GM18861 (cell line): ENCODE data around the gene MT1E.
"Not testable (repeated sequence)": the region's sequence is repeated elsewhere in the genome, so short reads cannot be mapped to it uniquely, and the experiment has no call there.

Experiments
- ATAC-seq: cut with Tn5 transposase; IDR thresholded peaks from one replicate; pipeline ENCODE4 v1.9.1; 2021; ENCODE audit not compliant: unreplicated experiment

The MT1E gene

DNA sequence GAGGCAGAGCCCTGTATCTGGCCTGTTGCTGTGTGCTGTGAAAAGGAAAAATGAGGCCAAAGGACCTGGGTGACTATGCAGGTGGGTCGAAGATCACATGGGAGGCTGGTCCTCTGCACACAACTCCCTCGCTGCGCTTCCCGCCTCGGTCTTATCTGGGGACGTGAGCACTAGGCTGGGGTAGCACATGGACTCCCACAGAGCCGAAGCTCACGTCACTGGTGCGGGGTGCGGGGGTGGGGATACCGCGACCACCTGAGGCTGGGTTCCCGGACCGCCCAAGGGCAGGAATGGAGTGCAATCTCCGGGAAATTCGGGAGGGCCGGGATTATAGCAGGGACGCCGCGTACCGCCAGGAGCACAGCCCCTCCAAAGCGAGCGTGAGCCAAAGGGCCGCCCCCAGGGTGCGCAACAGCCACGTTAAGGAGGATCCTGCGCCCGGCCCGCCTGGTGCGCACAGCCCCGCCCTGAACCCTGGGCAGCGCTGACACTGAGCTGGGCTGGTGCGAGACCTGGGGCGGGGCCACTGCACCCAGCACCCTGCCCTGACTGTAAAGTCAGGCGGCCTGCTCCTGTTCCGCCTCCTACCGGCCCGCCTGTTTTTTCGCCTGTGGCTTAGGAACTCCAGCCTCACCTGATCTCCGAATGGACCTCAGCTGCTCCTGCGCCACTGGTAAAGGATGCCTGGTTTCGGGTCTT, 17.6 kb downstream of the MT1E start:
- peak; percentile 63 for ATAC-seq

DNA sequence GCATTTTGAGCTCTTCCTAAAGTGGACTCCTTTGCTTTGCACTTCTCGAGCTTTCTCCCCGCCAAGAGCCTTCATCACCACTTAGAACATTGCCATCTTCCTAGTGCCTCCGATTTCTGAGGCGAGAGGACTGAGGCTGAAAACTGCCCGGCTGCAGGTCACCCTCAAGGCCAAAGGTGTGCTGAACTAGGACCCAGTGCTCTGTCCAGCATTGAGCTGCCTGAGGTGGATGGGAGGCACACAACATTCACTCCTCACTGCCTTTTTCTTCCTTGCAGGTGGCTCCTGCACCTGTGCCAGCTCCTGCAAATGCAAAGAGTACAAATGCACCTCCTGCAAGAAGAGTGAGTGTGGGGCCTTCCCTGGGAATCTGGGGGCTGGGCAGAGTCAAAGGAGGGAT, 18.3 kb downstream of the MT1E start:
- no peak for ATAC-seq

DNA sequence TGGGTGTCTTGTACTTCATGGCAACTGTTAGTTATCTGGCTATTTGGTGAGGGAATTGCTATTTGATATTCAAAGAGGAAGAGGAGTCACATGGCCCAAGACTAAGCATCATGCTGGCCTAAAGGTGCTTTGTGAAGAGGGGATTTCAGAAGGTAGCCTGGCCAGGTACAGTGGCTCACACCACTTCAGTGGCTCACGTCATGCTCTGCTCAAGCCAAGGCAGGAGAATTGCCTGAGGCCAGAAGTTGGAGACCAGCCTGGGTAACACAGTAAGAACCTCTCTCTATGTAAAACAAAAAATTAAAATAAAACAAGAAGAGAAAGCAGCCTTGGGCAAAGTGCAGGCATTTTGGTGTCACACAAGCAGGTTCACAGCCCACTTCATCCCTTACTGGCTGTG, 19.7 kb downstream of the MT1E start:
- ATAC-seq: no peak

- no peak for ATAC-seq
These were observed 20.3 kb downstream of the MT1E start for GRCh38 chr16:56645838-56646237.

DNA sequence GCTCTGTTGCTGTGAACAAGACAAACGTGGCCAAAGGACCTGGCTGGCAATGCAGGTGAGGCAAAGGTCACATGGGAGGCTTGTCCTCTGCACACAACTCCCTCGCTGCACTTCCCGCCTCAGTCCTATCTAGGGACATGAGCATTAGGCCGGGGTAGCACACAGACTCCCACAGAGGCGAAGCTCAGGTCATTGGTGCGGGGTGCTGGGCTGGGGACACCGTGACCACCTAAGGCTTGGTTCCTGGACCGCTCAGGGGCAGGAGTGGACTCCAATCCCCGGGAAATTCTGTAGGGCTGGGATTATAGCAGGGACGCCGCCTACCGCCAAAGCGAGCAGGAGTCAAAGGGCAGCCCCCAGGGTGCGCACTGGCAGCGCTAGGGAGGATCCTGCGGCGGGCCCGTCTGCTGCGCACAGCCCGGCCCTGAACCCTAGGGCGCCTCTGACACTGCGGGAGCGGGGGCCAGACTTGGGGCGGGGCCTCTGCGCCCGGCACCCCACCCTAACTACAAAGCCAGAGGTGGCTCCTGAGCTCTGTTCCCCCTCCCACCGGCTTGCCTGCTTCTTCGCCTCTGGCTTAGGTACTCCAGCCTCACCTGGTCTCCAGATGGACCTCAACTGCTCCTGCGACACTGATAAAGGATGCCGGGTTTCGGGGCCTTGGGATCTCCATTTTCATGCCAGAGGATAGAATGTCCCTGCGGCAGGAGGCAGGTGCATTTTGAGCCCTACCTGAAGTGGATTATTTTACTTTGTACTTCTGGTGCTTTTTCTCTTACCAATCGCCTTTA, 22.3 kb downstream of the MT1E start:
- ATAC-seq: no peak

DNA sequence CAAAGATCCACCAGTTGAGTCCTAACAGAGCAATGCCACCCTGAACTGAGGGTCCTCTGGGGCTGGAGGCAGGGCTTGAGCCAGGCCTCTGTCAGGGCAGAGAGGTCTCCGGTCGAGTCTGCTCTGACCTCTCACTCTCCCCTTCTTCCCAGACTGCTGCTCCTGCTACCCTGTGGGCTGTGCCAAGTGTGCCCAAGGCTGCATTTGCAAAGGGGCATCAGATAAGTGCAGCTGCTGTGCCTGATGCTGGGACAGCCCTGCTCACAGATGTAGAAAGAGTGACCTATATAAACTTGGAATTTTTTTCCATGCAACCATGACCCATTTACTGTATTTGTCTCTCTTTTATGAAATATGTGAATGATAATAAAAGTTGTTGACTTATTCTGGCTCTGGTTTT, 23.7 kb downstream of the MT1E start:
- ATAC-seq: no peak

DNA sequence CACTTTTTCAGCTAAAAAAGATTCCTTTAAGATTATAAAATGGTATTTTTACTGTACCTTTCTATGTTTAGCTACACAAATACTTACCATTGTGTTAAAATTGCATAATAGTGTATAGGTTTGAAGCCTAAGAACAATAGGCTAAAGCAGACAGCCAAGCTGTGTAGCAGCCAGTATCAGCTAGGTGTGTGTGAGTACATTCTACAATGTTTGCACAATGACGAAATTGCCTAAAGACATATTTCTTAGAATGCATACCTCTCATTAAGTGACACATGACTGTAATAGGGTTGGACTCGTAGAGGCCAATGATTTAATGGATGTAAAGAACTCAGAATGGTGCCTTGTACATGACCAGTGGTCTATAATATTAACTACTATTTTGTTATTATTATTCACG, 24.2 kb downstream of the MT1E start:
- ATAC-seq: no peak

DNA sequence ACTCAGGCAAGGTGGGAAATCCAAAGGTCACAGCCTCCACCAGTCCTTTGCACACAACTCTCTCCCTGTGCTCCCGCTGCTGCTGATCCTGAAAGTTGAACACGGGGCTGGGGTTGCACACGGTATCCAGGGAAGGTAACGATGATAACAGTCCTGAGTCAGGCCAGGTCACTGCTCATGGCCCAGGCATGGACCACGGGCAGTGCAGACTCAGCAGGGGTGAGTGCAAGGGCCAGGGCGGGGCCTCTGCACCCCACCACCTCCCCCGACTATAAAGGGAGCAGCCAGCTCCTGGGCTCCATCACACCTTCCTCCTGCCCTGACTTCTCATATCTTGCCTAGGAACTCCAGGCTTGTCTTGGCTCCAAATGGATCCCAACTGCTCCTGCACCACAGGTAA, 26.0 kb downstream of the MT1E start, which contains the start of gene MT1B:
TSS of gene MT1B (plus strand) at position 301 of the 400 bp plus-strand sequence. CDS start at position 369, 68 bp downstream.
- no peak for ATAC-seq

DNA sequence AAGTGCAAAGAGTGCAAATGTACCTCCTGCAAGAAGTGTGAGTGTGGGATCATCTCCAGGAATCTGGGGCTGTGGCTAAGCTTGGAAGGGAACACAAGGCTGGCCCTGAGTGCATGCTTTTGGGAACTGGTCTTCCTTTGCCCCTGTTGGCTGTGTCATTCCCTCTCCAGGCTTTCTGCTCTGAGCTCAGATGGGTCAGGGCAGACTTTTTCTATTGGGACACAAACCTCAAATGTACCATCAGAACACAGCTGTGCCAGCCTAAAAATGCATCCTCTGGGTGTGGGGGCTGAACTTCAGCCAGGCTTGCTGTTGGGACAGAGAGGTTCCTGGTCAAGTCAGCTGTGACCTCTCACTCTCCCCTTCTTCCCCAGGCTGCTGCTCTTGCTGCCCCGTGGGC, 27.0 kb downstream of the MT1E start:
- no peak for ATAC-seq

GRCh38 chr16:56653218-56653617, 27.6 kb downstream of the MT1E start:
- no peak for ATAC-seq

- ATAC-seq: no peak
These were observed 32.2 kb downstream of the MT1E start, which contains the start of gene MT1F for GRCh38 chr16:56657555-56658326. Gene MT1F, plus strand, starts transcription at chr16:56657959. Its CDS starts 100 bp downstream, at chr16:56658059.

DNA sequence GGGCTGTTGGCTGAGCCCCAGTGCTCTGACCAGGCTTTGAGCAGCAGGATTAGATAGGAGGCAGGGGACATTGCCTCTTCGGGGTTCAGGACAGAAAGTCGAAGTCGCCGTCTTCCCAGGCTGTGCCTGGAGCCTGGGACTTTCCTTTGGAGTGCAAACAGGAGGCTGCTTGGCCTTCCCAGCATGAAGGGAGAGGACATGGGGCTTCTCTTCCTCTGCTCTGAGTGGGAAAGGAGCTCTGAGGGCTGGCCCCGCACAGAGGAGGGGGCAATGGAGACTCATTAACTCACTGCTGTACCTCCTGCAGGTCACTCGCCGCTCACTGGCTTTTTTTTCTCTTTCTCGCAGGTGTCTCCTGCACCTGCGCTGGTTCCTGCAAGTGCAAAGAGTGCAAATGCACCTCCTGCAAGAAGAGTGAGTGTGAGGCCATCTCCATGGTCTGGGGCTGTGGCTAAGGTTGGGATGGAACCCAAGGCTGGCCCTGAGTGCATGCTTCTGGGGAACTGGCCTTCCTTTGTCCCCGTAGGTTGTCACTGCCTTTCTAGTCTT, 32.8 kb downstream of the MT1E start:
- no peak for ATAC-seq

- ATAC-seq: no peak
These were observed 37.1 kb downstream of the MT1E start for GRCh38 chr16:56662357-56663354.

DNA sequence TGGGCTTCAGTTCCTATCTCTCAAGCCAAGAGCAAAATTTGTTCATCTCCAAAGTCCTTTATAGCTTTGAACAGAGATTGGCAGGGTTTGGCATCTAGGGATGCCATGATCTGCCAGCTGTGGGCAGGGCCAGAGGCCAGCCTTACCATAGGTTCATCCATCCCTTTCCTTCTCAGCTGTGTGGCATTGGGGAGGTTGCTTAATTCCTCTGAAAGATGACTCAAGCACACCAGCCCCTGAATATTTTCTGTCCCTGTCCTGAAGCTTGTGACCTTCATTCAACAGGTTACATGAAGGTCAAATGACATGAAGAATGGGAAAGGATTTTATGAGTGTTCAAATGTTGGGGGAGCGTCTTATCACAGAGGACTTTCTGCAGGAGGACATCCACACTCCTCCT, 38.9 kb downstream of the MT1E start:
- no peak for ATAC-seq

DNA sequence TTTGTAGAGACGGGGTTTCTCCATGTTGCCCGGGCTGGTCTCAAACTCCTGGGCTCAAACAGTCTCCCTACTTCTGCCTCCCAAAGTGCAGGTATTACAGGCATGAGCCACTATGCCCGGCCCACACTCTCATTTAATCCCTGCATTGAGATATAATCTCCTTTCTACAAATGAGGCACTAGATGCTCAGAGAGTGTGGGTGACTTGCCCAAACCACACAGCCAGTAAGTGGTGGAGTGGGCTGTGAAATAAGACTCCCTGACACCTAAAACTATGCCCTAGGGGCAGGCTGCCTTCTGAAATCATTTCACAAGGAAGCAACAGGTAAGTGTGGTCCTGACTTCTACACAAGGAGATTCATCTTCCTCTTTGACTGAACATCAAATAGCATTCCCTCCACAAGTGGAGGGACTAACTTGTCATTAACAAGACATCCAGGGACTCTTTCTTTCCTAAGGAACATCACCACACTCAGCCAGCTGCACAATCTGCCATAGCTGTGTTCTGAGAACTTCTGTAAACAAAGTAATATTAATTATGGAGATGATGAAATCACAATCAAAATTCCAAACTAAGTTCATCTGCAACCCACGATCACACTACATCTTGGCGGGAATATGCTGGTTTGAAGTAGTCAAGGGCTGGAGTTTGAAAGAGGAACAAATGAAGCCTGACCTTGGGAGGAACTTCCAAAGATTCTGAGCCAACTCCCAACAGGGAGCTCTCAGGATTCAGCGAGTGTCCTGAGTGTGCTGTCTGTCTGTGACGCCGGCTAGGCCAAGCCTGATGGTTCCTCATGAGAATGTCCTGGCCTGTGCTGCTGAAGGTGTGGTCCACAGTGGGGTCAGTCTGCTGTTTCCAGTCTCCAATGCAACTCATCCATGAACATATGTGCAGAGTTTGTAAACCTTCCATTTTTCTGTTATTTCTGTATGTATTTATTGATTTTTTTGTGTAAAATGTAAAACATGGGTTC, 40.0 kb downstream of the MT1E start:
- ATAC-seq: not testable (repeated sequence)

- no peak for ATAC-seq
These were observed 42.3 kb downstream of the MT1E start, which contains the start of gene MT1G for GRCh38 chr16:56667581-56668571. Gene MT1G, minus strand, starts transcription at chr16:56668065. Its CDS starts 72 bp downstream, at chr16:56667993.

DNA sequence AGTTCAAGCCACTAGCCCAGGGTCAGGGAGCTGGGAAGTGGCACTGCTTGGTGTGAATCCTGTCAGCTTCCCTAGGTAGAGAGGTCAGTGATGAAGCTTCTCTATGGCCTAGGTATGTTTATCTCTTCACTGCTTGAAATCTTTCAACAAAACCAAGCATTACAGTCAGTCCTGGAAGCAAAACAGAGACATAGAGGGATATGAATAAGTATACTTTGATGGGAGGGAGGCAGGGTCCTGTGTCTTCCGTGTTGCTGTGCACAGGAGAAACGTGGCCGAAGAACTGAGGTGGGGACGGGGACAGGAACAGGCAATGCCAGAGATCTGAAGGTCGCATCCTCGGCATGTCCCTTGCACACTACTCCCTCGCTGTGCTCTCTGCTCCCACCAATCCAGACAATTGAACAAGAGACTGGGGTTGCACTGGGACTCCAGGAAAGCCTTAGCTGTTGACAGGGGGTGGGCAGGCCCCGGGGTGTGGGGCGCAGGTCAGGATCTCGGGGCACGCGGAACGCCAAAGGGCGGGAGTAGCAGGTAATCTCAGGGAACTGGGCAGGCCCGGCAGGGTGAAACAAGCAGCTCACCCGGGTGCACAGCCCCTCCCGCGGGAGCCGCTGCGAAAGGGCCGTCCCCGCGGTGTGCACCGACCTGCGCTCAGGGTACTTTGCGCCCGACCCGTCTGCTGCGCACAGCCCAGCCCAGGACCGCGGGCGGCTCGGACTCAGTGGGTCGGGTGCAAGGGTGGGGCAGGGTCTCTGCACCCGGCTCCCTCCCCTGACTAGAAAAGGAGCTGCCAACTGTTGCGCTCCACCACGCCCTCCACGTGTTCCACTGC, 43.6 kb downstream of the MT1E start, which contains the start of gene MT1H:
TSS of gene MT1H (plus strand) at position 810 of the 835 bp plus-strand sequence. CDS start 71 bp downstream, outside the sequence.
- no peak for ATAC-seq
